HG02759 (cell line): Measurements from ENCODE around the gene FLT4.

Experiments used
- ATAC-seq: cut with Tn5 transposase; IDR thresholded peaks from one replicate; pipeline ENCODE4 v1.9.1; 2021; ENCODE audit warnings: mild to moderate bottlenecking, moderate library complexity; ENCODE audit not compliant: unreplicated experiment

Gene FLT4

DNA sequence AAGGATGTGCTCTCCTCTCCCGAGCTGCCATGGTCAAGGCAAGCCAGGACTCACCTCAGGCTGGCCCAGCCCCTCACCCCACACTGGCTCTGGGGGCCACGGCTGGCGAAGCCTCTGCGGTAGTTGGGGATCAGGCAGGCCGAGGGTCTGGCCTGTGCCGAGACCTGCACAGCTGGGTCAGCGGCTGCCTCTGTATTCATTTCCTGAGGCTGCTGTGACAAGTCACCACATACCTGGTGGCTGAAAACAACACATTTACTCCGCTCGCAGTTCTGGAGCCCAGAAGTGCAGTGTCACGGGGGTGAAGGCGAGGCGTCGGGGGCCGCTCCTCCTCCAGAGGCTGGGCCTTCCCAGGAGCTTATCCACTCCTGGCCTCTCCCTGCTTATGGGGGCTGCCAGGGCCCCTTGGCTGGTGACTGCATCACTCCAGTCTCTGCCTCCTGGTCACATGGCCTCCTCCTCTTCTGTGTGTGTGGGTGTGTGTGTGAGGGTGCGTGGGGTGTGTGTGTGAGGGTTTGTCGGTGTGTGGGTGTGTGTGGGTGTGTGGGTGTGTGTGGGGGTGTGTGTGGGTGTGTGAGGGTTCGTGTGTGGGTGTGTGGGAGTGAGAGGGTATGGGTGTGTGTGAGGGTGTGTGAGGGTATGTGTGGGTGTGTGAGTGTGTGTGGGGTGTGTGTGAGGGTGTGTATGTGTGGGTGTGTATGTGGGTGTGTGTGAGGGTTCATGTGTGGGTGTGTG lies 54.9 kb downstream of the FLT4 start:
- ATAC-seq, result no peak

DNA sequence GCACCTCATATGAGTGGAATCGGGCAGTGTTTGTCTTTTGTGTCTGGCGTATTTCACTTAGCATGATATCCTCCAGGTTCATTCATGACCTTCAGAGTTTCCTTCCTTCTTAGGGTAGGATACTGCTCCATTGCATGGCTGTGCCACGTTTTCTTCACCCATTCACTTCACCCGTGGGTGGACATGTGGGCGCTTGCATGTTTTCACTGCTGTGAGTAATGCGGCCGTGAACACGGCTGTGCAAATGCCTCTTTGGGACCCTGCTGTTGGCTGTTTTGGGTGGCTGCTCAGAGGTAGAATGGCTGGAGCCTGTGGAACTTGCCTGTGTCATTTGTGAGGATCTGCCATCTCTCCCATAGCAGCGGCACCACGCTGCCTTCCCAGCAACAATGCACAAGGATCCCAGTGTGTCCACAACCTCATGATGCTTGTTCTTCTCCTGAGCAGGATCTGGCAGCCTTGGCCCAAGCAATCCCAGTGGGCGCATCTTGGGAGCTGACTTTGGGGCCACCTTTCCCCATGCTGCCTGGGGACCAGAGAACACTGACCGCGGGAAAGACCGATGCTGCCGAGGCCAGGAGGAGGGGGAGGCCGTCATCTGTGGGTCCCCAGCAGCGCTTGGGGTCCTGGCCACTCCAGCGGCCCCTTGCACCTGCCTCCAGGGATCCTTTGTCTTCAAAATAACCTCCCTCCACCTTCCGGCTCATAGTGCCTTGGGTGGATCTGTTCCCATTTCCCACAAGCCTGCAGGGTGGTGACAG lies 55.8 kb downstream of the FLT4 start:
- no peak for ATAC-seq

DNA sequence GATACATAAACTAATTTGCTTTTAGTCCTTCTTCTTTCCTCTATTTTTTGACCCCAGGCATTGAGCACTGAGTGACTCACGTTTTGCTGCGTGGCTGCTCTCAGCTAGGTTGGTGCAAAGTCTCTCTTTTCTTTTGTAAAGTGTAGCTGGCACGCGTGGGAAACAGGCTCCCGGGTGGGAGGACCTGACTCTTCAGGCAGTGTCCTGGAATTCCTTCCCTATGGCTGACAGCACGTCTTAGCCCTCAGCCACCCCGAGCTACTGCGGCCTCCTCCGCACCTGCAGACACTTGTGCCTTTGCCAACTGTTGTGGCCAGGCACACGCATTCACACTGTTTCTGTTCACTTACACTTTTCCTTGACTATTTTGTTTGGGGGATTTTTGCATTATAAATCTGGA lies 57.2 kb downstream of the FLT4 start:
- ATAC-seq, result no peak

DNA sequence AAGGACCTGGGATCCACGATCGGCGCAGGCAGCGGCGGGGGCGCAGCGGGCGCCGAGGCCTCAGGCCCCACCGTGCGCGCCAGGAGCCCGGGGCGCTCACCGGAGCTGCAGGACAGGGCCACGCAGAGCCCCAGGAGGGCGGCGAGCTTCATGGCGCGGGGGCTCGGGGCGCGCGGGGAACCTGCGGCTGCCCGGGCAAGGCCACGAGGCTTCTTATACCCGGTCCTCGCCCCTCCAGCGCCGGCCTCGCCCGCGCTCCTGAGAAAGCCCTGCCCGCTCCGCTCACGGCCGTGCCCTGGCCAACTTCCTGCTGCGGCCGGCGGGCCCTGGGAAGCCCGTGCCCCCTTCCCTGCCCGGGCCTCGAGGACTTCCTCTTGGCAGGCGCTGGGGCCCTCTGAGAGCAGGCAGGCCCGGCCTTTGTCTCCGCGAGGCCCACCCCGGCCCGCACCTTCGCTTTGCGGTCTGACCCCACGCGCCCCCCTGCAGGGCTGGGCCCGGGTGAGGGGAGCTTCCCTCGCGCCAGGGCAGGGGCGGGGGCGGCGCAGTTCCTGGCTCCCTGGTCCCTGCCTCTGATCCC lies 58.0 kb downstream of the FLT4 start, which contains the start of gene SCGB3A1:
Gene SCGB3A1, minus strand, starts transcription at position 189 of the 577 bp plus-strand sequence. Its CDS starts 37 bp downstream, at position 152.
- ATAC-seq, result no peak

DNA sequence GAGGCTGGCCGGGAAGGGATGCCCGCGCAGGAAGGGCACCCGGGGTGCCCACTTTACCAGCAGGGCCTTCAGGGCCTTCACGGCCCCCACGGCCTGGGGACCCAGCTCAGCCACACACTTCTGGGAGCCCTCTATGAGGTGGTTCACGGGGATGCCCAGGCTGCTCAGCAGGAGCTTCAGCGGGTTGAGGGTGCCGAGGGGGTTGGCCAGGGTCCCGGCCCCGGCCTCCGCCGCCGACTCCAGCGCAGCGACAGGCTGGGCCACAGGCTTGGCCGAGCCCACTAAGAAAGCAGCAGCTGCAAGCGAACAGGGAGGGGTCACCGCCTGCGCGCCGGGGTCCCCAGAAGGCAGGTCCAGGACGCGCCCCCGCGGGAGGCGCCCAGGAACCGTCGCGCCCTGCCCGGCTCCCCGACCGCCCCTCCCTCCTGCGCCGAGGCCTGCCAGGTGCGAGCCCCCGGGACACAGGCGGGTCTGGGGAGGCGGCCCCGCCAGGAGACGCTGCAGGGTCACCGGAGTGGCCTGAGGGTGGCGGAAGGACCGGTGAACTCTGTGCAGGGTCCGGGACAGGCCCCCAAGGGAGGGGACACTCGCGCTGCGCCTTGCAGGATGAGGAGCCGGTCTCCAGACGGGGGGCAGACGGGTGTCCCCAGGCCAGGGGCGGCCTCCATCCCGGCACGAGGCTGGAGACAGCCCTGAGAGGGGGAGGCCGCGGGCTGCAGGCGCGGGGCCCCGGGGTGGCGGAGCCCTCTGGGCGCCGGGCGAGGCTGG lies 58.7 kb downstream of the FLT4 start:
- no peak for ATAC-seq

DNA sequence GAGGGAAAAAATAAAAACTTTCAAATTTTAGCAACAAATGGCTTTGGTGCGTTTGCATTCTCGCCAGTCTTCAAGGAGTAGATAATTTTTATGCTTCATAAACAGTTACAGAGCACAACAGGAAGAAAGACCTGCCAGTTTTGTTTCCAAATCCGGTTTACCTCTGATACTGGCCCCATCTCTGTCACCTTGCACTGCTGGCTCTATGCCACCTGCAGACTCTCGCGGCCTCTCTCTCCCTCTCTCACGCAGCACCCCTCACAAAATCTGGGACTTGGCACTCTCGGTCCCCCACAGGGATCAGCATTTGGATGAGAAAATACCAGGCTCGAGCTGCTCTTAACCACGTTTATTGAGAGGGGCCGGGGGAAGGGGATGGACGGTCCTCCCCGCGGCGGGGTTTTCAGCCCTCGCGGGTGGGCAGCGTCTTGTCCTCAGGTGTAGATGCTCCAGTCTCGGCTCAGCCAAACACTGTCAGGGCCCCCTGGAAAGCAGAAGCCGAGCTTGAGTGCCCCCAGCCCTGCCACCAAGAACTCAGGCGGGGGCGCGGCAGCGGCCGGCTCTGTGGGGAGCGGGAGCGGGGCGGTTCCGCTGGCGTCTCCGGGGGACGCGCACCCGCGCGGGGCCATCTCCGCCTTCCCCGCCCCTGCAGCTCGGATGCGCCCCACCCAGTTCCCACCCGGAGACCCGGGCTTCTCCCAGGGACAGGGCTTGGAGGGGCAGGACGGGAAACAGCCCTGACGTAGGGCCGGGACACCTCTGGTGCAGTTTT lies 59.4 kb downstream of the FLT4 start:
- ATAC-seq, result no peak

- ATAC-seq, result no peak
These were observed 62.5 kb downstream of the FLT4 start for GRCh38 chr5:180586870-180587269.

GRCh38 chr5:180586204-180586603 lies 63.2 kb downstream of the FLT4 start:
- ATAC-seq, result no peak

- no peak for ATAC-seq
These were observed 65.7 kb downstream of the FLT4 start for GRCh38 chr5:180583738-180584137.

GRCh38 chr5:180580681-180581080 lies 68.7 kb downstream of the FLT4 start:
- ATAC-seq, result no peak

DNA sequence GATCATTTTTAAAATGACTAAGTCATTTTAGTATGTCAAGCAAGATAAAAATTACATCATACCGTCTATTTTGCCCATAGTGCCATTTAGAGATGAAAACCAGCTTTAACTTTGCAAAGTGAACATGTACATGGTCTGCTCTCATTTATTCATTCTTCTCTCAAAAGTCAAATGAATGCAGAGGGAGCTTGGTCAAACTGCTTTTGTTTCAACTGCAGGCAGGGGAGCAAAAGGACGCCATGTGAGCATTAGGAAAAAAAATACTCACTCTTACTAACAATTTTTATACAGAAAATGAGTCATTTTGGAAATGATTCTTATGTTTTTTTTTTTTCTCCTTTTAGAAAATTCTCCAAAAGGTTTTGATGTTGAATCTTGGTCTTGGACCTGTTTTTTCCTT lies 73.8 kb downstream of the FLT4 start:
- ATAC-seq, result no peak

DNA sequence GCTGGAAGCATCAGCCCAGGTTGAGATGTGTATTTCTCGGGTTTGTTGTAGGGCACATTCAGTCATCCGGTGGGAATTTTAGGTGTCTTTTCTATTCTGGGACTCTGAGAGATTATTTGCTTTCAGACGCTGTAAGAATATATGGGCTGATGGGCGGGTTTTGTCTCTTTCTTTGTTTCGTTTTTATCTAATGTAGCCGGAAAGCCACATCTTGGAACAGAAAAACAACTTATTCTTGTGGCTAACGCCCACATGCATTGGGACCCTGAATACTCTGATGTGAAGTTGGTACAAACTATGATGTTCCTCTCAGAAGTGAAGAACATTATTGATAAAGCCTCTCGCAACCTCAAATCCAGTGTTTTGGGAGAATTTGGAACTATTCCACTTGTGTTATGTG lies 80.5 kb downstream of the FLT4 start:
- no peak for ATAC-seq

- ATAC-seq, result no peak
These were observed 85.4 kb downstream of the FLT4 start for GRCh38 chr5:180563994-180564393.

DNA sequence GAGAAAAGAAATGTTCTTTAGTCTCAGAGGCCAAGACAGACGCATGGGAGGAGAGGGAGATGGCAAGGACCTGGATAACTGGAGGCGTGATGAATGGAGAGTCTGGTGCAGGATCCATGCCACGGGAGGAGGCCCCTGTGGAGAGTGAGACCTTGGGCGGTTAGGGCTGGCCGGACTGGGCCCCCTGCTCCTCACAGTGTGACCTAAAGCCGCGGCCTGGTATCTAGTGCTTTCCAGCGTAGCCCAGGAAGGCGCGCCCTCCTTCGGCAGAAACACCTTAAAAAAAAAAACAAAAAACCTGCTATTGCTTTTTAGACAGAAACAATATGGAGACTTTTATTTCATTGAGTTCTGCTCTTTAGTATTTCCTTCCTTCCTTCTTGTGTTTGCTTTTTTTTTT lies 91.2 kb downstream of the FLT4 start:
- no peak for ATAC-seq

DNA sequence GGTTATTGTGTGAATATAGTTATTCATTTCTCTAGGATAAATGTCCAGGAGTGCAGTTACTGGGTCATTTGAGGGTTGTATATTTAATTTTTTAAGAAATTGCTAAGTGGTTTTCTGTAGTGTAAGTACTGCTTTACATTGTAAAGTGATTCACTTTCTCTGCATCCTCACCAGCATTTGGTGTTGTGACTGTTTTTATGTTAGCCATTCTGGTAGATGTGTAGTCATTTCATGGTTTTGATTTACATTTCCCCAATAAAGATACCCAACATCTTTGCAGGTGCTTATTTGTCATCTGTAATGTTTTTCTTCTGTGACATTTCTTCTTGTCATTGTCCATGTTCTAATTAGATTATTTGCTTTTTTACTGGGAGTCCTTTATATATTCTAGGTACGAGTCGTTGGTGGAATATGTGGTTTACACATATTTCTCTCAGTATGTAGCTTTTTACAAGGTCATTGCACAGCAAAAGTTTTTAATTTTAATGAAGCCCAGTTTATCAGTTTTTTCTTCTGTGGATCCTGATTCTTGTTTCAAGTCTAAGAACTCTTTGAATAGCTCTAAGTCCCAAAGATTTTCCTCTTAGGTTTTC lies 92.1 kb downstream of the FLT4 start:
- no peak for ATAC-seq

GRCh38 chr5:180555168-180555921 lies 94.1 kb downstream of the FLT4 start:
- no peak for ATAC-seq

DNA sequence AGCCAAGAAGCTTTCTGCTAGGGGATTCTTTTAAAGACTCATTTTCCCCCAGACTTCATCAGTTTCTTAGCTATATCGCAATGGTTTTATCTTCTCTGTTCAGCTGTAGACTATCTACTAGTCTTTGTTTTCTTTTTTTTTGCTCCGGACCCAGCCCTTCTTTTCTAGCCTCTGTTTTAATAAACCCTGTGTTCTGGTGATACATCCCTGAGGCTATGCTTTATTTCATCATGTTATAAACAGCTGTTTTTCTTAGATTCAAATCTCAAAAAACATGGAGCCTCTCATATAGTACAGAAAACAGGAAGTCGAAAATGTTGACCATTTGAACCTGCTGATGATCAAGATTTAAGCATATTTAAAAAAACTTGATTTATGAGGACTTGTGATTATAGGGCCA lies 95.9 kb downstream of the FLT4 start:
- no peak for ATAC-seq
